H9 (cell line): Measurements from ENCODE around the gene B9D1. TPM values are rescaled to one million over a fixed set of nuclear protein-coding genes. Genes with fewer than 3 reads are reported as not detected.

Experiments used
- DNase-seq: peaks from one replicate; pipeline ENCODE4 v3.0.0-alpha.2; 2017
- H2AFZ ChIP-seq: one replicate; pipeline ENCODE4 v1.6.1; 2013; ENCODE audit warnings: mild to moderate bottlenecking, low read length, control low read depth, moderate library complexity
- H2AK5ac ChIP-seq: 2 replicates; pipeline ENCODE4 v1.6.1; 2013; ENCODE audit warnings: low read length, control low read depth, mixed read lengths; ENCODE audit not compliant: insufficient read length
- H2BK120ac ChIP-seq: one replicate; pipeline ENCODE4 v1.6.1; 2013; ENCODE audit warnings: low read depth, mild to moderate bottlenecking, low read length, control low read depth, inconsistent platforms; ENCODE audit not compliant: poor library complexity, severe bottlenecking
- H2BK12ac ChIP-seq: 2 replicates; pipeline ENCODE4 v1.6.1; 2013; ENCODE audit warnings: low read length, control low read depth, mixed read lengths, low read depth; ENCODE audit not compliant: insufficient read length
- H2BK15ac ChIP-seq: 2 replicates; pipeline ENCODE4 v1.6.1; 2013; ENCODE audit warnings: low read depth, low read length, control low read depth
- H2BK20ac ChIP-seq: one replicate; pipeline ENCODE4 v1.6.1; 2013; ENCODE audit warnings: low read depth, mild to moderate bottlenecking, low read length, control low read depth, inconsistent platforms; ENCODE audit not compliant: poor library complexity, severe bottlenecking
- H2BK5ac ChIP-seq: 2 replicates; pipeline ENCODE4 v1.6.1; 2013; ENCODE audit warnings: low read length, control low read depth, mixed read lengths; ENCODE audit not compliant: insufficient read length
- H3K14ac ChIP-seq: 2 replicates; pipeline ENCODE4 v1.6.1; 2013; ENCODE audit warnings: low read length, control low read depth; ENCODE audit not compliant: insufficient read depth
- H3K18ac ChIP-seq: 2 replicates; pipeline ENCODE4 v1.6.1; 2013; ENCODE audit warnings: low read depth, mild to moderate bottlenecking, mixed read lengths, low read length, control low read depth; ENCODE audit not compliant: insufficient read length
- H3K23ac ChIP-seq: 2 replicates; pipeline ENCODE4 v1.6.1; 2013; ENCODE audit warnings: low read length, control low read depth, mixed read lengths, low read depth; ENCODE audit not compliant: insufficient read length
- H3K23me2 ChIP-seq: 2 replicates; pipeline ENCODE4 v1.6.1; 2013; ENCODE audit warnings: low read depth, mild to moderate bottlenecking, mixed read lengths, low read length, control low read depth; ENCODE audit not compliant: insufficient read length, poor library complexity, severe bottlenecking
- H3K27ac ChIP-seq: 2 replicates; pipeline ENCODE4 v1.5.1; 2013; ENCODE audit warnings: low read length, control low read depth, mixed read lengths, low read depth; ENCODE audit not compliant: insufficient read length
- H3K27me3 ChIP-seq: 2 replicates; pipeline ENCODE4 v1.6.1; 2013; ENCODE audit warnings: low read length, control low read depth, inconsistent platforms; ENCODE audit not compliant: insufficient read depth
- H3K4ac ChIP-seq: 2 replicates; pipeline ENCODE4 v1.6.1; 2013; ENCODE audit warnings: low read depth, mild to moderate bottlenecking, control low read depth, inconsistent platforms, low read length, moderate library complexity
- H3K4me1 ChIP-seq: 2 replicates; pipeline ENCODE4 v1.6.1; 2013; ENCODE audit warnings: low read length, control low read depth, inconsistent platforms; ENCODE audit not compliant: insufficient read depth
- H3K4me2 ChIP-seq: 2 replicates; pipeline ENCODE4 v1.6.1; 2013; ENCODE audit warnings: low read length, control low read depth, mixed read lengths; ENCODE audit not compliant: insufficient read length, insufficient read depth
- H3K56ac ChIP-seq: 2 replicates; pipeline ENCODE4 v1.6.1; 2013; ENCODE audit warnings: low read depth, mild to moderate bottlenecking, mixed read lengths, low read length, control low read depth; ENCODE audit not compliant: insufficient read length
- H3K79me1 ChIP-seq: 2 replicates; pipeline ENCODE4 v1.6.1; 2013; ENCODE audit warnings: low read depth, mild to moderate bottlenecking, moderate library complexity, low read length, control low read depth, inconsistent platforms; ENCODE audit not compliant: insufficient read depth, poor library complexity, severe bottlenecking
- H3K79me2 ChIP-seq: 2 replicates; pipeline ENCODE4 v1.6.1; 2013; ENCODE audit warnings: low read length, control low read depth, inconsistent platforms; ENCODE audit not compliant: insufficient read depth
- H3K9ac ChIP-seq: 2 replicates; pipeline ENCODE4 v1.6.1; 2013; ENCODE audit warnings: low read length, control low read depth, mixed read lengths; ENCODE audit not compliant: insufficient read length; ENCODE audit errors: extremely low read depth
- H3K9me3 ChIP-seq: one replicate; pipeline ENCODE4 v1.6.1; 2013; ENCODE audit warnings: low read depth, low read length, inconsistent platforms; ENCODE audit not compliant: control insufficient read depth
- H3T11ph ChIP-seq: one replicate; pipeline ENCODE4 v1.6.1; 2013; ENCODE audit warnings: mild to moderate bottlenecking, low read length, control low read depth, inconsistent platforms
- H4K20me1 ChIP-seq: one replicate; pipeline ENCODE4 v1.6.1; 2013; ENCODE audit not compliant: control insufficient read depth, insufficient read length, insufficient read depth
- H4K5ac ChIP-seq: 2 replicates; pipeline ENCODE4 v1.6.1; 2013; ENCODE audit warnings: low read depth, mild to moderate bottlenecking, mixed read lengths, low read length, control low read depth; ENCODE audit not compliant: insufficient read length
- H4K8ac ChIP-seq: replicated peaks from 2 replicates; pipeline ENCODE4 v1.6.1; 2013; ENCODE audit warnings: low read length, control low read depth, mixed read lengths, low read depth; ENCODE audit not compliant: insufficient read length
- H4K91ac ChIP-seq: 2 replicates; pipeline ENCODE4 v1.6.1; 2013; ENCODE audit warnings: low read depth, mild to moderate bottlenecking, moderate library complexity, mixed read lengths, low read length, control low read depth; ENCODE audit not compliant: insufficient read length
- H3K27ac Mint-ChIP-seq, 3 experiments: 2 replicates in 2 of 3; 3 replicates in 1 of 3; pipeline ENCODE4 v1.8.0; 2020 to 2021; ENCODE audit warnings: mixed read lengths in 3 of 3, mild to moderate bottlenecking in 1 of 3, moderate library complexity in 1 of 3
- H3K27me3 Mint-ChIP-seq: 2 replicates; pipeline ENCODE4 v1.8.0; 2021; ENCODE audit warnings: low read depth, mild to moderate bottlenecking, moderate library complexity, mixed read lengths
- H3K36me3 Mint-ChIP-seq, 3 experiments: 2 replicates in 2 of 3; 3 replicates in 1 of 3; pipeline ENCODE4 v1.8.0; 2020 to 2021; ENCODE audit warnings: low read depth in 3 of 3, mixed read lengths in 3 of 3; ENCODE audit not compliant: insufficient read depth in 1 of 3
- H3K4me1 Mint-ChIP-seq, 2 experiments: 2 replicates each; pipeline ENCODE4 v1.8.0; 2020; ENCODE audit warnings: mixed read lengths in 2 of 2
- H3K4me3 Mint-ChIP-seq, 2 experiments: 2 replicates in 1 of 2; 3 replicates in 1 of 2; pipeline ENCODE4 v1.8.0; 2020 to 2021; ENCODE audit warnings: mild to moderate bottlenecking in 2 of 2, mixed read lengths in 2 of 2, moderate library complexity in 1 of 2
- H3K9me3 Mint-ChIP-seq, 2 experiments: 2 replicates in 1 of 2; 3 replicates in 1 of 2; pipeline ENCODE4 v1.8.0; 2020; ENCODE audit warnings: mild to moderate bottlenecking in 2 of 2, mixed read lengths in 2 of 2, moderate library complexity in 1 of 2
- WGBS: extraction: QIAGEN DNeasy Blood & Tissue Kit; methylation state at CpG from one replicate; pipeline ENCODE4 v1.1.7; 2013; ENCODE audit warnings: missing lambda C conversion rate, low lambda C conversion rate, mixed read lengths; ENCODE audit not compliant: insufficient read length; ENCODE audit errors: extremely low coverage; 5-methylcytosine and 5-hydroxymethylcytosine counted together
- total RNA-seq: library from RNA; stranded (reverse); gene quantifications from 2 replicates; pipeline ENCODE4 v1.2.1, GENCODE V29; 2021
- TF ChIP-seq, protein P1 (sequence below): fragments of 200-600 bp; sonication (generic); conservative IDR thresholded peaks from 3 replicates; pipeline ENCODE4 v1.8.0; 2021; ENCODE audit warnings: antibody characterized with exemption, mild to moderate bottlenecking

The B9D1 gene
- total RNA-seq, 1 experiment from 2014 or later = 30.4 TPM

DNA sequence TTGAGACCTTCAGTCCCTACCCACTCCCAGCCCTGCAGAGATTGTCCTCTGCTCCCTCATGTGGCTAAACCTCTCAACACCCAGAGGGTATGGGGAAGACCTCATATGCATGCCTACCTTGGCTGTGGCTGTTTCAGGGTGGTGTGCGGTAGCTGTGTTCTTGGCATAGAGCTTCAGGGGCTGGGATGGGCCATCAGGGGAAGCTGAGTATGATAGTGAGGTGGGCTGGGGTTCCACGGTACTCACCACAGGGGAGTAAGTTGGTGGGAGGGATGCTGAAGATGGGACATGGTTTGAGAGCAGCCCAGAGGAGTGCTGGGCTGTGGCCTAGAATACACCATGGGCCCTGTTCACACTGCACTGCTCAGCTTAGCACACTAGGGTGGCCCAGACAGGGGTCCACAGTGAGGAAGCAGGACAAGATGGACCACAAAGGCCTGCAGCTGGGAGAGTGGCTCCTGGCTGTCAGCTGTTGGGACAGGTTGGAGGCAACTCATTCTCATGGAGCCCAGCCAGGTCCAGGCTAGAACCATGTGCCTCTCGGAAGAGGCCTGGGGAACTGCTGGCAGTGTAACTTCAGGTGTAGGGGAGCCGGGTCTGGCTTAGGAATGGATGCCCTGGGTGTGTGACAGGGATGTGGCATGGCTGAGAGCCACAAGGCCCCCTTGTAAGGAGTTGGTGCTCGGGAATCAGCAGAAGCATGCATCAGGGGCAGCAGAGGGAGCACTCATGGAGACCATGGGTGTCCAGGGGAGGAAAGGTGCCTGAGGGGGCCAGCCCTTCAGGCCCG, 21.4 kb upstream of the B9D1 start:
- H4K91ac ChIP-seq = no peak overlapping the region
- H2BK5ac ChIP-seq = no peak overlapping the region
- H2AFZ ChIP-seq = no peak overlapping the region
- no peak overlapping the region for H2BK12ac ChIP-seq
- no peak overlapping the region for H3K4me2 ChIP-seq
- no peak overlapping the region for H3K23ac ChIP-seq
- H2BK120ac ChIP-seq = no peak overlapping the region
- peaks cover 6% of the 10 kb centered on the region for H3K79me1 ChIP-seq
- DNase-seq = no peak
- no peak overlapping the region for H3K56ac ChIP-seq
- peaks cover 34 to 52% of the 10 kb centered on the region in 2 experiments for H3K4me1 Mint-ChIP-seq
- no peak overlapping the region for H3K4ac ChIP-seq
- peaks cover 37 to 63% (median 62%) of the 10 kb centered on the region in 3 experiments for H3K36me3 Mint-ChIP-seq
- no peak overlapping the region for H2BK20ac ChIP-seq
- H4K20me1 ChIP-seq = no peaks in the 10 kb centered on the region
- no peak overlapping the region for H3K4me3 Mint-ChIP-seq
- no peaks in the 10 kb centered on the region for H3K27me3 ChIP-seq
- no peak overlapping the region for H3K27ac ChIP-seq
- TF ChIP-seq, protein P1, sequence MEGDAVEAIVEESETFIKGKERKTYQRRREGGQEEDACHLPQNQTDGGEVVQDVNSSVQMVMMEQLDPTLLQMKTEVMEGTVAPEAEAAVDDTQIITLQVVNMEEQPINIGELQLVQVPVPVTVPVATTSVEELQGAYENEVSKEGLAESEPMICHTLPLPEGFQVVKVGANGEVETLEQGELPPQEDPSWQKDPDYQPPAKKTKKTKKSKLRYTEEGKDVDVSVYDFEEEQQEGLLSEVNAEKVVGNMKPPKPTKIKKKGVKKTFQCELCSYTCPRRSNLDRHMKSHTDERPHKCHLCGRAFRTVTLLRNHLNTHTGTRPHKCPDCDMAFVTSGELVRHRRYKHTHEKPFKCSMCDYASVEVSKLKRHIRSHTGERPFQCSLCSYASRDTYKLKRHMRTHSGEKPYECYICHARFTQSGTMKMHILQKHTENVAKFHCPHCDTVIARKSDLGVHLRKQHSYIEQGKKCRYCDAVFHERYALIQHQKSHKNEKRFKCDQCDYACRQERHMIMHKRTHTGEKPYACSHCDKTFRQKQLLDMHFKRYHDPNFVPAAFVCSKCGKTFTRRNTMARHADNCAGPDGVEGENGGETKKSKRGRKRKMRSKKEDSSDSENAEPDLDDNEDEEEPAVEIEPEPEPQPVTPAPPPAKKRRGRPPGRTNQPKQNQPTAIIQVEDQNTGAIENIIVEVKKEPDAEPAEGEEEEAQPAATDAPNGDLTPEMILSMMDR = no peak
- peaks cover 5% of the 10 kb centered on the region for H3K23me2 ChIP-seq
- no peak overlapping the region for H3K18ac ChIP-seq
- H4K5ac ChIP-seq = no peak overlapping the region
- H3K9me3 Mint-ChIP-seq = peaks cover 0 to 2% of the 10 kb centered on the region in 2 experiments; a peak in 1 of 5 replicates
- no CpG with 5 or more reads among the region's 6 CpGs for WGBS
- no peak overlapping the region for H4K8ac ChIP-seq
- H3K9me3 ChIP-seq = no peaks in the 10 kb centered on the region
- no peaks in the 10 kb centered on the region for H3K27me3 Mint-ChIP-seq
- H3K14ac ChIP-seq = no peak overlapping the region
- H3K27ac Mint-ChIP-seq = peak overlapping the region; percentile 34 to 97 (median 64); a peak in 4 of 7 replicates
- no peak overlapping the region for H3K9ac ChIP-seq
- H2BK15ac ChIP-seq = no peak overlapping the region
- H3K79me2 ChIP-seq = 0 out of 2 replicates have a peak, but pooled peaks cover 4% of the 10 kb centered on the region
- no peak overlapping the region for H3T11ph ChIP-seq
- H2AK5ac ChIP-seq = no peak overlapping the region
- H3K4me1 ChIP-seq = peaks cover 4% of the 10 kb centered on the region; the same call in 1 of the 2 replicates
